GM21447 (cell line): ENCODE measurements around the gene LMO7.
"Not testable (repeated sequence)": the region's sequence is repeated elsewhere in the genome, so short reads cannot be mapped to it uniquely, and the experiment has no call there.

Experiments used
- ATAC-seq: cut with Tn5 transposase; IDR thresholded peaks from one replicate; pipeline ENCODE4 v1.9.1; 2021; ENCODE audit not compliant: unreplicated experiment

Gene LMO7

GRCh38 chr13:75647126-75647784 is 11.1 kb downstream of the LMO7 start:
- ATAC-seq, result peak; percentile 82

DNA sequence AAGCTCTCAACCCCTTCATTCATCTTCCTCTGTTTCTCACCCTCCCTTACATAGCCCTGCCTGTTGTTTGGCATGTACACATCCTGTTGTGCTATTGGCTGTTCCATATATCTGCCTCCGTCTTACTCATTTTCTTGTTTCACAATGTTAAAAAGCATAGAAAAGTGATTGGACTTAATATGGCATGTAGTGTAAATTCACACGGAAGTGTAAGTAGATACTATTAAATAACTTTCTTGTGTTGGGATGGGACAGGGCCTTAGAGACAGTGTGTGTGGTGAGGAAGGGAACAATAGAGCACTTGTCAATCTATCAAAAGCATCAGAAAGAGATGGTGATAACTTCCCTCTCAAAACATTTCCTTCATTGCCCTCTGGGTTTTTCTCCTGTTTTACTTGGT is 12.3 kb downstream of the LMO7 start:
- ATAC-seq, result no peak

GRCh38 chr13:75651013-75651412 is 14.9 kb downstream of the LMO7 start:
- no peak for ATAC-seq

GRCh38 chr13:75652726-75653125 is 16.6 kb downstream of the LMO7 start:
- no peak for ATAC-seq

GRCh38 chr13:75656425-75656989 is 20.4 kb downstream of the LMO7 start:
- no peak for ATAC-seq

- no peak for ATAC-seq
Measured at GRCh38 chr13:75657111-75657510, 21.0 kb downstream of the LMO7 start.

DNA sequence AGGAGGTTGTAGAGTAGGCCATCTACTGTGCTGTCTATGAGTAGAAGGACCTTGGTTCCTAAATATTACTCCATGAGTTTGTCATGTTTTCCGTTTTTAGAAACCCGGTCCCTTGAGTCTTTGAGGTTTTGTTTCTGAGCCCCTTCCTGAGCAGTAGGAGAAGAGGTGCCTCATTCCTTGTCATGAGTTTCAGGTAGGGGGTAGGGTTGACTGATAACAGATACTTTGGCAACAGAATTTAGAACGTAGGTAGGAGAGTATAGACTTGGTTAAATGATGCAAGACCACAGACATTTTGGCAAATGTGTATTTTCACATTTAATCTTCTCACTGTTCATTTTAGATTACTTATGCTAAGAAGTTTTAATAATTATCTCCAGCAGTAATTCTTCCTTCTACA is 24.6 kb downstream of the LMO7 start:
- no peak for ATAC-seq

- ATAC-seq, result no peak
Measured at GRCh38 chr13:75661443-75661842, 25.3 kb downstream of the LMO7 start.

DNA sequence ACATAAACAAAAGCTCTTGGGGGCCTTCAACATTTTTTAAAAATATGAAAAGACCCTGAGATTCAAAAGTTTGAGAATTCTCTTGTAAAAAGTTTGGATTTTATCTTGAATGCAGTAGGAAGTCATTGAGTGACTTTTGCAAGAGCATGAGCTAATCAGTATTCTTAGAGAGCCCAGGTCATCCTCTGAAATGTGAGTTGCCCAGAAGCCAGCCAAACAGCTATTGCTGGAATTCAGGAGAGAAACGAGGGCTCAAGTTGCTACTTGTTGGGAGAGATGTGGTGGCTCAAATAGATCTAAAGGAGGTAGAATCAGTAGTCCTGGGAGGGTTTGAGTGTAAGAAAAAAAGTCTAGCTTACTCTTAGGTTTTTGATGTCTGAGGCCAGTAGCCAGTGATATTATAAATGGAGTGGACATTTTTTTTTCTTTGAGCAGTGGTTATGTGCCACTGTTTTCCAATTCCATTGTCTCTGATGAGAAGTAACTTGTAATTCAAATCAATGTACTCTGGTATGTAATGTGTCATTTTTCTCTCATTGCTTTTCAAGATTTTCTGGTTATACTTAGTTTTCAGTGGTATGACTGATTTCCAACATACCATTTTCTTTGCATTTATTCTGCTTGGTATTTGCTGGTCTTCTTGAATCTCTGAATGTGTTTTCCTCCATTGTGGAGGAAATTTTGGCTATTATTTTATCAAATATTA is 30.7 kb downstream of the LMO7 start:
- no peak for ATAC-seq

DNA sequence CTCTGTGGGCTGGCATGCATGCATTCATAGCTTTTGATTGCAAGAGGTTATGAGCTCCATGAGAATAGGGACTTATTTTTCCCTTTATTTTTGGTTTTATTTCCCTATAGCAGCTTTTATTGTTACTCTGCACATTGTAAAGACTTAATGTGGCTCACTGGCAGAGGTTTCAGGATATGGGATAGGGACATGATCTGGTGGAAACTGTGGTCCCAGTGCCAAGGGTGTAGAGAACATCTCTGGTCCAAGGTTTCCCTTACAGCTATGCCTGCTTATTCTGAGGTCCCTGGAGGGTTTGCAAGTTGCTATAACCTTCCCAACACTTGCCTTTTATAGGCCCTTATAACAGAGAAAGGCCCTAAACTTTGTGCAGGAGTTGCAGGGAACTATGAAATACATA is 33.6 kb downstream of the LMO7 start:
- ATAC-seq, result no peak

- ATAC-seq, result no peak
Measured at GRCh38 chr13:75670496-75670895, 34.4 kb downstream of the LMO7 start.

- ATAC-seq, result no peak
Measured at GRCh38 chr13:75675421-75675820, 39.3 kb downstream of the LMO7 start.

DNA sequence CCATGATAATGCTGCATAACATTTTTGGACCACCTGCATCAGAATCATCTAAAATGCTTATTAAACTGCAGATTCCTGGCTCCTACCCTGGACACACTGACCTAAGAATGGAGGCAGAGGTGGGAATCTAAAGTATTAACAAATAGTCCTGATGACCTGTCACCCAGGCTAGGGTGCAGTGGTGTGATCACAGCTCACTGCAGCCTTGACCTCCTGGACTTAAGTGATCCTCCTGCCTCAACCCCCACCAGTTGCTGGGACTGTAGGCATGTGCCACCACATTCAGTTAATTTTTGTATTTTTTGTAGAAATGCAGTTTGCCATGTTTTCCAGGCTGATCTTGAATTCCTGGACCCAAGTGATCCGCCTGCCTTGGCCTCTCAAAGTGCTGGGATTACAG is 43.3 kb downstream of the LMO7 start:
- no peak for ATAC-seq

- ATAC-seq, result not testable (repeated sequence)
Measured at GRCh38 chr13:75680251-75680650, 44.1 kb downstream of the LMO7 start.

DNA sequence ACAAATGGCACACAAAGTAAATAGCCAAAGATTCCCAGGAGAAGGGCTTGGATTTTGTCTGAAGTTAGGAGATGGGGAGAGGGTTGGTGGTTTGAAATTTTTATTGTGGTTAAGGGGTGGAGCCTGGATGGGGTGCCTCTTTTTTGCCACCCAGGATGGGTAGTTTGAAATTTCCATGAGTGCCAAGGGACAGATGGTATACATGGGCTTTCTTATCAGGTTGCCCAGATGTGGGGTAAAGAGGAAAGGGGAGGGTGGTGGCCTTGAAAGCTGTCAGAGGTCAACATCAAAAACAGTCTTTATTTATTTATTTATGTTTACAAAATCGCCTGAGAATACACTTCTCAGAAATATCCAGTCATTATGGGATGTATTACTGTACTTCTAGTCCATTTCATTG is 46.2 kb downstream of the LMO7 start:
- no peak for ATAC-seq

DNA sequence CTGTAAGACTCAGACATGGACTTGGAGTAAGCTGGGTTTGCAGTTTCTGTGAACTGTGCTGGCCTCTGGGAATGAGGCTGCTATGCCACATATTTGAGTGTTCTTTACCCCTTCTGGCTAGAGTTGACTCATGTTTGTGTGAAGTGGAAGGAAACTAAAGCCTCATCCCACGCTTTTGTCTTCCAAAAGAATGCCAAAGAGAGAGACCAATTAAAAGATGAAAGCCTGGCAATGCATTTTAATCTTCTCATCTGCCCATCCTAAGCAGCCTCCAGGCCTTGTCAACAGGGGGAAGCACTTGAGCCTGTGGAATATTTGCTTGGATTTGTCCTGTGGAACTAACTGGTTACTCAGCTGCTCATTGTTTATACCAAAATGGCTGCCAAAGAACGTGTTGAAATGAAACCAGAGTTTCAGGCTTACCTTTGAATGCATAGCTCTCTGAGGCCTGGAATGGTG is 49.1 kb downstream of the LMO7 start:
- ATAC-seq, result no peak

GRCh38 chr13:75687150-75687763 is 51.1 kb downstream of the LMO7 start:
- ATAC-seq, result no peak

- no peak for ATAC-seq
Measured at GRCh38 chr13:75689686-75690085, 53.6 kb downstream of the LMO7 start.

DNA sequence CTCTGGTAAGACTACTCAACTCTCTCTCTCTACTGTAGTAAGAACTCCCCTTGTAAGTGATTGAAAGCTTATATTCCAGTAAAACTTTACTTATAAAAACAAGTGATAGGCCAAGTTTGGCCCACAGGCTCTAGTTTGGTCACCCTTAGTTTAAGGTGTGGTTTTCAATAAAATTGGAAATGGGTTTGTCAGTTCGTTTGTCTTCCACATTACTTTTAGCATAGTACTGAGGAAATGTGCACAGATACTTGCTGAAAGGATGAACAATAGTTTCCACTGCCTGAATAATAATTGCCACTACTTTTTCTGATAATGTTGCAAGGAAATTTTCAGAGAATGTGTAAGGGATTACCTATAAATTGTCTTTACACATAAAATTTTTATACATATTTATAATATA is 54.5 kb downstream of the LMO7 start:
- ATAC-seq, result no peak

GRCh38 chr13:75691183-75691582 is 55.1 kb downstream of the LMO7 start:
- no peak for ATAC-seq

DNA sequence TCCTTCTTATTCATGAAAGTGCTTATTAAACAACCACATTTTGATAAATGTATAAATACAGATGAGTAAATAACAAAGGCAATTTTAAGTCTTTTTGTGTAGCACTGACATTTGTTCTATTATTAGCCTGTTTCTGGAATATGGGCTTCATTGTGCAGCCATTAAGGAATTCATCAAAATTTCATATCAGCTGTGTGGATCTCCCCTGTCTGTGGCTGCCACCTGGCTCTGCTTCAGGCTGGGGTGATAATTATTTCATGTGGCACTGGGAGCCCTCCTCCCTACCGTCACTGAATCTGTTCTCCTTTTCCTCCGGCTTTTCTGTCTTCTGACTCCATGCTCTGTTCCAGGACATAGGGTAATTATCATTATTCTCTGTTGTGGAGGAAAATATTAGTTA is 57.1 kb downstream of the LMO7 start:
- no peak for ATAC-seq

GRCh38 chr13:75694722-75695121 is 58.6 kb downstream of the LMO7 start:
- ATAC-seq, result no peak
